ENCODE measurements around the gene PUSL1.
"Not testable (repeated sequence)": the region's sequence is repeated elsewhere in the genome, so short reads cannot be mapped to it uniquely, and the experiment has no call there.

Gene PUSL1

GRCh38 chr1:1309251-1310108 is 1.1 kb downstream of the PUSL1 start:
- DNase-seq (ENCODE audit: low read depth in 2 of 2): no peak

GRCh38 chr1:1310109-1310385 is 1.6 kb downstream of the PUSL1 start:
- no peak for DNase-seq (ENCODE audit: low read depth in 2 of 2)

GRCh38 chr1:1310476-1311053 is 2.2 kb downstream of the PUSL1 start:
- no peak for DNase-seq (ENCODE audit: low read depth in 2 of 2)

DNA sequence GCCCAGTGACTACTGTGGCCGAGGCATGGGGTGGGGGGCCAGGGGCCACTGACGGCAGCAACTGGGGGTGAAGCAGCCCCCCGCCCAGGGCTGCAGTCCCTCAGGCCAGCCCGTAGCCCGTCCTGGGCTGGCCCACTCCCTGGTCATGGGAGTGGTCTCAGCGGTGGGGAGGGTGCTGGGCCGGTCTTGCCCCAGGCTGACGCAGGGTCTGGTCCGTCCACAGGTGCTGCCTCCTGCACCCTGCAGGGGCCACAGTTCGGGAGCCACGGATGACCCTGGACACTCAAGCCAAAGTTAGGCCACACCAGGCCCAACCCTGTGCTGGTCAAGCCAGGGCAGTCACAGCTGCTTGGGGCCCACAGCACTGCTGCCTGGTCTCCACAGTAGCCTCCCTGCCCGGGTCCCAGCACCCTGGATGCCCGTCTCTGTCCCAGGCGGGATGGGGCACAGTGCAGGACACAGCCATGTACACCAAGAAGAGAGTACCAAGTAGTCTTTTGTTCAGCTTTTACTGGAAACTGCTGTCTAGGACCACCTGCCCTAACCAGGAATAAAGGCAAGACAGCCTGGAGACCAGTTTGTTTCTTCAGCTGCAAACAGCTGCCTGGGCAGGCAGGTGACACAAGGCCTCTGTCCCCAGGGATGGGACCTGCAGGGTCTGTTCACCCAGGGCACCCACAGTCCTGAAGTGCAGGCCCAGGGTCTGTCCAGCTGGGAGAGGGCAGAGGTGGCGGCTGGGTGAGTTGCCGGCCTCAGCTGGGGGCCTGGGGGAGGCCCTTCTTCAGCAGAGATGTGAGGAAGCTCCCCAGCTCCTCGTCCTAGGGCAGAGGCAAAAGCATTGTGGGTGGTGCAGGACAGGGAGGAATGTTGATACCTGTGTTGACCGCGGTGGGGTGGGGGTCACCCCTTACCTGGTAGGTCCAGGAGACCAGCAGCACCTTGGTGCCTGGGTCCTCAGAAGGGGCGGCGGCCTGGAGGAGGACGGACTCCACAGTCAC is 3.0 kb downstream of the PUSL1 start:
- no peak for DNase-seq (ENCODE audit: low read depth in 2 of 2)

- DNase-seq (ENCODE audit: low read depth in 2 of 2): no peak
Observed at GRCh38 chr1:1312450-1313314, 4.3 kb downstream of the PUSL1 start.

GRCh38 chr1:1313500-1314236 is 5.3 kb downstream of the PUSL1 start:
- no peak for DNase-seq (ENCODE audit: low read depth in 2 of 2)

DNA sequence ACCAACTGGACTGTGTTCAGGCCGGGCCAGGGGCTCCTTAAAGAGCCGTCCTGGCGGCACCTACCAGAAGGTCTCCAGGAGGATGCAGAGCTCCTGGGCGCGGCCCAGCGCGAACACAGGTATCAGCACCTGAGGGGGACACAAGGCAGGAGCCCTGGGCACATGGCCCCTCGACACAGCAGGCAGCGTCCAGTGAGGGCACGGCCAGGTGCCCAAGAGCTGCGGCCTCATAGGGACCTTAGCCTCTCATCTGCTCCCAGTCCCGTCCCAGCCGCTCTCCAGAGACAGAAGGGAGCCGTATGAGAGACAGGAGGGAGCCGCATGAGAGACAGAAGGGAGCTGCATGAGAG is 5.8 kb downstream of the PUSL1 start:
- DNase-seq (ENCODE audit: low read depth in 2 of 2): no peak

- DNase-seq (ENCODE audit: low read depth in 2 of 2): no peak
Observed at GRCh38 chr1:1314678-1315335, 6.4 kb downstream of the PUSL1 start.

- no peak for DNase-seq (ENCODE audit: low read depth in 2 of 2)
Observed at GRCh38 chr1:1315435-1315954, 7.1 kb downstream of the PUSL1 start.

DNA sequence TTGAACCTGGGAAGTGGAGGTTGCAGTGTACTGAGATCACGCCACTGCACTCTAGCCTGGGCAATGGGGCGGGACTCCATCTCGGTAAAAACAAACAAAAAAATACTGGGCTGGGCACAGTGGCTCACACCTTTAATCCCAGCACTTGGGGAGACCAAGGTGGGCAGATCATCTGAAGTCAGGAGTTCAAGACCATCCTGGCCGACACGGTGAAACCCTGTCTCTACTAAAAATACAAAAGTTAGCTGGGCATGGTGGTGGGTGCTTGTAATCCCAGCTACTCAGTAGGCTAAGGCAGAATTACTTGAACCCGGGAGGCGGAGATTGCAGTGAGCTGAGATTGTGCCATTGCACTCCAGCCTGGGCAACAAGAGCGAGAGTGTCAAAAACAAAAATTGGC is 7.8 kb downstream of the PUSL1 start:
- DNase-seq (ENCODE audit: low read depth in 2 of 2): not testable (repeated sequence)

- no peak for DNase-seq (ENCODE audit: low read depth in 2 of 2)
Observed at GRCh38 chr1:1317420-1317819, 9.0 kb downstream of the PUSL1 start.

DNA sequence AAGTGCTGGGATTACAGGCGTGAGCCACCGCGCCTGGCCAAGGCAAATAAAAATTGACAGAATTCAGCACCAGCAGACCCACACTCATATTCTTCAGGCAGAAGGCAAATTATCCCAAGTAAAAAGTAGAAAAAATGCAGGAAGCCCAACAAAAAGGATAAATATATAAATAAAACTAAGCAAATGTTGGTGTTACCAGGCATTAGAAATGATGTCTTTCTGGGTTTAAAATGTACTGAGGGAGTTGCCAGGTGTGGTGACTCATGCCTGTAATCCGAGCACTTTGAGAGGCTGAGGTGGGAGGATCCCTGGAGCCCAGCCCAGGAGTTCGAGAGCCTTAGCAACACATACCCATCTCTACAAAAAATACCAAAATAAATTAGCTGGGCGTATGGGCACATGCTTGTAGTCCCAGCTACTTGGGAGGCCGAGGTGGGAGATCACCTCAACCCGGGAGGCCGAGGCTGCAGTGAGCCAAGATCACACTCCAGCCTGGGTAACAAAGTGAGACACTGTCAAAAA is 9.8 kb downstream of the PUSL1 start:
- DNase-seq (ENCODE audit: low read depth in 2 of 2): no peak

GRCh38 chr1:1318777-1319645 is 10.6 kb downstream of the PUSL1 start:
- DNase-seq (ENCODE audit: low read depth in 2 of 2): no peak

GRCh38 chr1:1319646-1319941 is 11.2 kb downstream of the PUSL1 start:
- DNase-seq (ENCODE audit: low read depth in 2 of 2): no peak

- no peak for DNase-seq (ENCODE audit: low read depth in 2 of 2)
Observed at GRCh38 chr1:1320666-1321448, 12.5 kb downstream of the PUSL1 start.

DNA sequence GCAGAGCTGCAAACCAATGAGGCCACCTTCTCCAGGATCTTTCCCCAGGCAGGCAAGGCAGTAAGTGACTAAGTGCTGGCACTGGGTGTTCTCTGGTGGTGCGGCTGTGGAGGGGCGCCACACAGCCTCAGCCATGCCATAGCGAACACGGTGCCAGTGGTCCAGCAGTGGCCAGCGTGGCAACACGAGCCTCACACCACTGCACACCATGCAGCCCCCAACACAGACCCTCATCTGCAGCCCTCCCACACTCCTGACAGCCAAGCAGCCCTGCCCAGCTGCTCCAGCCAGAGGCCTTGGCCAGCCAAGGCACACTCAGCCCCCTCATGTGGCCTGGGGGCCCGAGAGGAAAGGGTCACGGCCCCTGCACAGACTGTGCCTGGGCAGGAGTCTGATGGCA is 13.1 kb downstream of the PUSL1 start:
- no peak for DNase-seq (ENCODE audit: low read depth in 2 of 2)

- DNase-seq (ENCODE audit: low read depth in 2 of 2): no peak
Observed at GRCh38 chr1:1322418-1322817, 14.0 kb downstream of the PUSL1 start.

DNA sequence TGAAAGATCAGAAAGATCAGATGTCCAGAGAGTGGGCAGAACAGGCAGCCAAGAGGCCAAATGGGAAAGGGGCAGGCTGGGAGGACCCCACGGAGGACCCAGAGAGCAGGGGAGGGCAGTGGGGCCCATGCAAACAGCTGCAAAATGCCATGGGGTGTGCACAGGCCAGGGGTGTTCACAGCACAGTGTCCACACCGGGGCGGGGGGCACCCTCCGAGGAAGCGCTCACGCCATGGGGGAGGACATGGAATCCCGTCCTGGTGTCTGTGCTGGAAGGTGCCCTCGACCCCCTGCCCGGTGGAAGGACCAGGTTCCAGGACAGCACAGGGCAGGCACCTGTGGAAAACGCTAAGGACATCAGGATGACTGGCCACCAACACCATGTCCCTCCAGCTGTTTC is 14.6 kb downstream of the PUSL1 start:
- DNase-seq (ENCODE audit: low read depth in 2 of 2): no peak

Data from stimulated activated CD4-positive, alpha-beta T cell treated with anti-CD3 and anti-CD28 coated beads, Interleukin-4, amount 100 ng/mL, for 48 hours (primary cell).